Activated CD8-positive, alpha-beta memory T cell treated with anti-CD3 and anti-CD28 coated beads, Interleukin-2, amount 10 ng/mL, durations not matched to agents 7 days and 5 days (primary cell): ENCODE measurements around the gene EPS15. TPM values are rescaled to one million over a fixed set of nuclear protein-coding genes. Genes with fewer than 3 reads are reported as not detected.

Experiments used
- ATAC-seq: fragments of 150-1000 bp; cut with Tn5 transposase; one replicate; pipeline ENCODE4 v1.10.0; 2021; ENCODE audit warnings: moderate library complexity
- CTCF ChIA-PET: fragments of 350-600 bp; sonication (Branson Sonifier 250); formaldehyde crosslinking; loops from one replicate; lab custom pipeline; 2021; ENCODE audit warnings: antibody characterized with exemption; lab: Charles Lee
- DNase-seq: peaks from one replicate; pipeline ENCODE4 v3.0.0-alpha.2; 2020
- H3K27ac Mint-ChIP-seq: one replicate; pipeline ENCODE4 v1.8.0; 2021; ENCODE audit warnings: mild to moderate bottlenecking, mixed read lengths
- H3K27me3 Mint-ChIP-seq: one replicate; pipeline ENCODE4 v1.8.0; 2021; ENCODE audit warnings: mixed read lengths
- H3K36me3 Mint-ChIP-seq: one replicate; pipeline ENCODE4 v1.8.0; 2021; ENCODE audit warnings: mild to moderate bottlenecking, mixed read lengths
- H3K4me1 Mint-ChIP-seq: one replicate; pipeline ENCODE4 v1.8.0; 2021; ENCODE audit warnings: mixed read lengths
- H3K4me3 Mint-ChIP-seq: one replicate; pipeline ENCODE4 v1.8.0; 2021; ENCODE audit warnings: mild to moderate bottlenecking, moderate library complexity, mixed read lengths
- H3K9me3 Mint-ChIP-seq: one replicate; pipeline ENCODE4 v1.8.0; 2022; ENCODE audit warnings: low read depth, mixed read lengths
- total RNA-seq, 2 experiments: library from RNA; stranded (reverse); gene quantifications; one replicate each; pipeline ENCODE4 v1.2.3, GENCODE V29; 2021

The EPS15 gene
- total RNA-seq, 2 experiments from 2014 or later = 71.6 to 80.0 TPM

GRCh38 chr1:51348147-51348527, 170.9 kb downstream of the EPS15 start:
- H3K27ac Mint-ChIP-seq = no peak overlapping the region
- ATAC-seq = no peak
- H3K4me3 Mint-ChIP-seq = no peak overlapping the region
- CTCF ChIA-PET = no interaction called here
- H3K9me3 Mint-ChIP-seq = no peaks in the 10 kb centered on the region
- peaks cover 34% of the 10 kb centered on the region for H3K27me3 Mint-ChIP-seq
- no peaks in the 10 kb centered on the region for H3K36me3 Mint-ChIP-seq
- no peak for DNase-seq
- peaks cover 2% of the 10 kb centered on the region for H3K4me1 Mint-ChIP-seq

GRCh38 chr1:51347398-51348146, 171.5 kb downstream of the EPS15 start:
- CTCF ChIA-PET = no interaction called here
- Mint-ChIP-seq H3K27ac (no peak overlapping the region), H3K4me1 (peaks cover 2% of the 10 kb centered on the region), H3K4me3 (no peak overlapping the region), H3K36me3 (no peaks in the 10 kb centered on the region), H3K9me3 (no peaks in the 10 kb centered on the region), H3K27me3 (peaks cover 39% of the 10 kb centered on the region)
- ATAC-seq (no peak), DNase-seq (no peak)

- H3K27ac Mint-ChIP-seq = no peak overlapping the region
- H3K36me3 Mint-ChIP-seq = no peaks in the 10 kb centered on the region
- H3K4me1 Mint-ChIP-seq = peaks cover 2% of the 10 kb centered on the region
- ATAC-seq = no peak
- H3K9me3 Mint-ChIP-seq = no peaks in the 10 kb centered on the region
- DNase-seq = no peak
- H3K4me3 Mint-ChIP-seq = no peak overlapping the region
- peaks cover 43% of the 10 kb centered on the region for H3K27me3 Mint-ChIP-seq
- CTCF ChIA-PET = no interaction called here
Observed at GRCh38 chr1:51346086-51346942, 172.8 kb downstream of the EPS15 start.

- Mint-ChIP-seq H3K4me3 (no peak overlapping the region), H3K27me3 (peaks cover 43% of the 10 kb centered on the region), H3K4me1 (peaks cover 2% of the 10 kb centered on the region), H3K9me3 (no peaks in the 10 kb centered on the region), H3K36me3 (no peaks in the 10 kb centered on the region), H3K27ac (no peak overlapping the region)
- ATAC-seq (no peak), DNase-seq (no peak)
- CTCF ChIA-PET = no interaction called here
Observed at GRCh38 chr1:51345300-51345687, 173.8 kb downstream of the EPS15 start.

GRCh38 chr1:51344602-51345299, 174.3 kb downstream of the EPS15 start:
- Mint-ChIP-seq H3K36me3 (no peaks in the 10 kb centered on the region), H3K4me3 (no peak overlapping the region), H3K4me1 (peaks cover 2% of the 10 kb centered on the region), H3K9me3 (no peaks in the 10 kb centered on the region), H3K27me3 (peaks cover 43% of the 10 kb centered on the region), H3K27ac (no peak overlapping the region)
- CTCF ChIA-PET = no interaction called here
- DNase-seq (no peak), ATAC-seq (peak; percentile 46)

GRCh38 chr1:51344276-51344601, 174.8 kb downstream of the EPS15 start:
- Mint-ChIP-seq H3K27ac (no peak overlapping the region), H3K4me1 (peaks cover 2% of the 10 kb centered on the region), H3K4me3 (no peak overlapping the region), H3K27me3 (peaks cover 43% of the 10 kb centered on the region), H3K36me3 (no peaks in the 10 kb centered on the region), H3K9me3 (no peaks in the 10 kb centered on the region)
- DNase-seq (no peak), ATAC-seq (no peak)
- CTCF ChIA-PET = no interaction called here

- Mint-ChIP-seq H3K36me3 (no peaks in the 10 kb centered on the region), H3K4me1 (peaks cover 2% of the 10 kb centered on the region), H3K27ac (no peak overlapping the region), H3K27me3 (peaks cover 47% of the 10 kb centered on the region), H3K4me3 (no peak overlapping the region), H3K9me3 (no peaks in the 10 kb centered on the region)
- CTCF ChIA-PET = no interaction called here
- DNase-seq (no peak), ATAC-seq (no peak)
Observed at GRCh38 chr1:51343624-51344023, 175.4 kb downstream of the EPS15 start.

GRCh38 chr1:51342591-51343206, 176.4 kb downstream of the EPS15 start:
- ATAC-seq = no peak
- Mint-ChIP-seq H3K4me1 (peaks cover 2% of the 10 kb centered on the region), H3K27me3 (peaks cover 48% of the 10 kb centered on the region), H3K9me3 (no peaks in the 10 kb centered on the region), H3K36me3 (no peaks in the 10 kb centered on the region), H3K27ac (no peak overlapping the region), H3K4me3 (no peak overlapping the region)
- CTCF ChIA-PET = interaction anchor here (0.8 kb wide), 1 partner anchor 71 kb away, joined by 3 read pairs; no protein-coding TSS in a partner anchor
- no peak for DNase-seq

GRCh38 chr1:51341876-51342496, 177.1 kb downstream of the EPS15 start:
- H3K27me3 Mint-ChIP-seq = peaks cover 45% of the 10 kb centered on the region

GRCh38 chr1:51340380-51340779, 178.7 kb downstream of the EPS15 start:
- CTCF ChIA-PET = interaction anchor here (0.9 kb wide), 1 partner anchor 44 kb away, joined by 3 read pairs; no protein-coding TSS in a partner anchor
- no peak overlapping the region for H3K27ac Mint-ChIP-seq

More at GRCh38 chr1:51341876-51342496, 177.1 kb downstream of the EPS15 start:
- Mint-ChIP-seq H3K4me1 (peaks cover 2% of the 10 kb centered on the region), H3K36me3 (no peaks in the 10 kb centered on the region), H3K9me3 (no peaks in the 10 kb centered on the region), H3K27ac (no peak overlapping the region), H3K4me3 (no peak overlapping the region)
- ATAC-seq (no peak), DNase-seq (no peak)
- CTCF ChIA-PET = interaction anchor here (0.8 kb wide), 1 partner anchor 72 kb away, joined by 3 read pairs; no protein-coding TSS in a partner anchor

GRCh38 chr1:51336711-51337110, 182.4 kb downstream of the EPS15 start:
- Mint-ChIP-seq H3K4me3 (no peak overlapping the region), H3K27me3 (peaks cover 10% of the 10 kb centered on the region), H3K9me3 (no peaks in the 10 kb centered on the region), H3K4me1 (no peaks in the 10 kb centered on the region), H3K27ac (no peak overlapping the region), H3K36me3 (no peaks in the 10 kb centered on the region)
- DNase-seq = no peak
- ATAC-seq = no peak
- CTCF ChIA-PET = no interaction called here

More at GRCh38 chr1:51340380-51340779, 178.7 kb downstream of the EPS15 start:
- Mint-ChIP-seq H3K4me3 (no peak overlapping the region), H3K27me3 (peaks cover 31% of the 10 kb centered on the region), H3K9me3 (no peaks in the 10 kb centered on the region), H3K36me3 (no peaks in the 10 kb centered on the region), H3K4me1 (peaks cover 2% of the 10 kb centered on the region)
- DNase-seq = no peak
- no peak for ATAC-seq

GRCh38 chr1:51336004-51336403, 183.1 kb downstream of the EPS15 start:
- CTCF ChIA-PET = interaction anchor here (0.7 kb wide), 1 partner anchor 19 kb away, joined by 3 read pairs; no protein-coding TSS in a partner anchor
- no peak overlapping the region for H3K4me3 Mint-ChIP-seq
- no peak overlapping the region for H3K27ac Mint-ChIP-seq
- H3K27me3 Mint-ChIP-seq = peaks cover 17% of the 10 kb centered on the region
- no peaks in the 10 kb centered on the region for H3K9me3 Mint-ChIP-seq
- DNase-seq = no peak
- no peak for ATAC-seq
- H3K36me3 Mint-ChIP-seq = no peaks in the 10 kb centered on the region
- H3K4me1 Mint-ChIP-seq = peaks cover 3% of the 10 kb centered on the region
